OCI-LY3 (cell line): Measurements from ENCODE around the gene FANCC.

Source experiments
- EZH2phosphoT487 ChIP-seq: fragments of 200-600 bp; shearing (Covaris generic); IDR thresholded peaks from 2 replicates; pipeline ENCODE4 v1.6.1; 2018; ENCODE audit warnings: antibody characterized with exemption, mixed run types, low read depth
- TF ChIP-seq, protein P1 (sequence below): fragments of 200-600, 300-600 bp; sonication (generic); IDR thresholded peaks from 2 replicates; pipeline ENCODE4 v1.5.1; 2014; ENCODE audit warnings: antibody characterized with exemption, low read length, low read depth

DNA sequence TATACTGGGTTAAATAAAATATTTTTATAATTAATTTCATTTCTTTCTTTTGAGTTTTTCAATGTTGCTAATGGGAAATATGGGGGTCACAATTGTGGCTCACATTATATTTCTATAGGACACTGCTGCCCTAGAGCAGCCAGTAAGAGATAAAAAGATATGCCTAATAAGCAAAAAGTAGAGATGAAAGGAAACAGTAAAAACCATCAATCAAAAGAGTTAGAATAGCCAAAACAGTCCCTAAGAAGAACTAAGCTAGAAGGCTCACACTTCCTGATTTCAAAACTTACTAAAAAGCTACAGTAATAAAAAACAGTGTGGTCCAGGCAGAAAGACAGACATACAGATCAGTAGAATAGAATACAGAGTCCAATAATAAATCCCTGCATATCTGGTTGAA lies 104.4 kb downstream of the FANCC start:
- TF ChIP-seq, protein P1, sequence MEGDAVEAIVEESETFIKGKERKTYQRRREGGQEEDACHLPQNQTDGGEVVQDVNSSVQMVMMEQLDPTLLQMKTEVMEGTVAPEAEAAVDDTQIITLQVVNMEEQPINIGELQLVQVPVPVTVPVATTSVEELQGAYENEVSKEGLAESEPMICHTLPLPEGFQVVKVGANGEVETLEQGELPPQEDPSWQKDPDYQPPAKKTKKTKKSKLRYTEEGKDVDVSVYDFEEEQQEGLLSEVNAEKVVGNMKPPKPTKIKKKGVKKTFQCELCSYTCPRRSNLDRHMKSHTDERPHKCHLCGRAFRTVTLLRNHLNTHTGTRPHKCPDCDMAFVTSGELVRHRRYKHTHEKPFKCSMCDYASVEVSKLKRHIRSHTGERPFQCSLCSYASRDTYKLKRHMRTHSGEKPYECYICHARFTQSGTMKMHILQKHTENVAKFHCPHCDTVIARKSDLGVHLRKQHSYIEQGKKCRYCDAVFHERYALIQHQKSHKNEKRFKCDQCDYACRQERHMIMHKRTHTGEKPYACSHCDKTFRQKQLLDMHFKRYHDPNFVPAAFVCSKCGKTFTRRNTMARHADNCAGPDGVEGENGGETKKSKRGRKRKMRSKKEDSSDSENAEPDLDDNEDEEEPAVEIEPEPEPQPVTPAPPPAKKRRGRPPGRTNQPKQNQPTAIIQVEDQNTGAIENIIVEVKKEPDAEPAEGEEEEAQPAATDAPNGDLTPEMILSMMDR, result no peak
- no peak for TF ChIP-seq EZH2phosphoT487
